Activated T-cell treated with anti-CD3 and anti-CD28 coated beads for 4 hours (primary cell): ENCODE measurements around the gene CMC2.

Experiments
- DNase-seq: peaks from one replicate; pipeline ENCODE4 v3.0.0-alpha.2; 2020

Gene CMC2

GRCh38 chr16:80971819-80972218 is 34.9 kb downstream of the CMC2 start:
- no peak for DNase-seq

GRCh38 chr16:80969114-80969484 is 37.6 kb downstream of the CMC2 start:
- no peak for DNase-seq

GRCh38 chr16:80968386-80969113 is 38.1 kb downstream of the CMC2 start:
- DNase-seq: no peak

- no peak for DNase-seq
These were observed 40.1 kb downstream of the CMC2 start for GRCh38 chr16:80966617-80967016.

- DNase-seq: no peak
These were observed 42.3 kb downstream of the CMC2 start for GRCh38 chr16:80964351-80964750.

- DNase-seq: no peak
These were observed 43.8 kb downstream of the CMC2 start for GRCh38 chr16:80962879-80963278.

- DNase-seq: no peak
These were observed 48.4 kb downstream of the CMC2 start for GRCh38 chr16:80958284-80958683.

- no peak for DNase-seq
These were observed 51.7 kb downstream of the CMC2 start for GRCh38 chr16:80954985-80955384.

GRCh38 chr16:80948886-80949493 is 57.7 kb downstream of the CMC2 start:
- DNase-seq: no peak

- DNase-seq: no peak
These were observed 58.7 kb downstream of the CMC2 start for GRCh38 chr16:80947708-80948625.

GRCh38 chr16:80947239-80947638 is 59.4 kb downstream of the CMC2 start:
- no peak for DNase-seq

GRCh38 chr16:80946481-80946880 is 60.2 kb downstream of the CMC2 start:
- no peak for DNase-seq

GRCh38 chr16:80940069-80940856 is 66.4 kb downstream of the CMC2 start:
- DNase-seq: no peak

- DNase-seq: no peak
These were observed 67.8 kb downstream of the CMC2 start for GRCh38 chr16:80938879-80939260.

GRCh38 chr16:80938004-80938878 is 68.4 kb downstream of the CMC2 start:
- no peak for DNase-seq

- no peak for DNase-seq
These were observed 70.3 kb downstream of the CMC2 start for GRCh38 chr16:80936410-80936809.

GRCh38 chr16:80935691-80936090 is 71.0 kb downstream of the CMC2 start:
- DNase-seq: no peak

- DNase-seq: no peak
These were observed 74.0 kb downstream of the CMC2 start for GRCh38 chr16:80932708-80933095.

GRCh38 chr16:80931801-80932707 is 74.6 kb downstream of the CMC2 start:
- DNase-seq: no peak

GRCh38 chr16:80924372-80924978 is 82.2 kb downstream of the CMC2 start:
- DNase-seq: peak; percentile 14
